Gastrocnemius medialis (tissue), 4 donors: Measurements from ENCODE around the gene MTERF4. TPM values are rescaled to one million over a fixed set of nuclear protein-coding genes. Genes with fewer than 3 reads are reported as not detected.
A peak's percentile ranks its signal among the peaks of the same experiment; 100 is the strongest.

Source experiments
- ATAC-seq, 2 donors: fragments of 150-250 bp; one replicate each; pipeline ENCODE4 v1.9.1; 2016
- DNase-seq, 2 donors: peaks; one replicate each; pipeline ENCODE4 v3.0.0-alpha.2; 2019
- H3K27ac ChIP-seq, 4 donors: fragments of 200-600 bp; sonication (generic); 1 replicate in 1 of 4; 2 replicates in 3 of 4; pipeline ENCODE4 v1.5.1; 2016 to 2018; ENCODE audit warnings: mild to moderate bottlenecking in 2 of 4, moderate library complexity in 1 of 4
- H3K27me3 ChIP-seq, 3 donors: fragments of 200-600 bp; sonication (generic) in 2 of 3; 1 replicate in 1 of 3; 2 replicates in 2 of 3; pipeline versions ENCODE4 v1.5.1 to v1.6.0; 2016 to 2019; ENCODE audit warnings: mild to moderate bottlenecking in 1 of 3, moderate library complexity in 1 of 3
- H3K36me3 ChIP-seq, 2 donors: fragments of 200-600 bp; sonication (generic) in 1 of 2; one replicate each; pipeline ENCODE4 v1.5.1; 2017 to 2018
- H3K4me1 ChIP-seq, 2 donors: fragments of 200-600 bp; sonication (generic) in 1 of 2; one replicate each; pipeline ENCODE4 v1.5.1; 2016 to 2017; ENCODE audit warnings: mild to moderate bottlenecking in 2 of 2
- H3K4me3 ChIP-seq, 4 donors: fragments of 200-600 bp; sonication (generic) in 3 of 4; 1 replicate in 1 of 4; 2 replicates in 3 of 4; pipeline ENCODE4 v1.5.1; 2016 to 2019; ENCODE audit warnings: mild to moderate bottlenecking in 2 of 4
- H3K9me3 ChIP-seq, 3 donors: fragments of 200-600 bp; sonication (generic) in 2 of 3; 1 replicate in 1 of 3; 2 replicates in 2 of 3; pipeline ENCODE4 v1.5.1; 2016 to 2019
- CTCF ChIP-seq, 5 experiments: fragments of 450-650 bp in 3 of 5; fragments of 200-600 bp in 2 of 5; sonication (generic) in 2 of 5; IDR thresholded peaks in 4 of 5; conservative IDR thresholded peaks in 1 of 5; 1 replicate in 4 of 5; 2 replicates in 1 of 5; pipeline ENCODE4 v1.5.1; 2016 to 2019; ENCODE audit warnings: antibody characterized with exemption in 5 of 5, mild to moderate bottlenecking in 3 of 5, moderate library complexity in 3 of 5
- POLR2A ChIP-seq, 2 donors: fragments of 450-650 bp; IDR thresholded peaks; one replicate each; pipeline ENCODE4 v1.6.1; 2017; ENCODE audit warnings: antibody characterized with exemption in 2 of 2, mild to moderate bottlenecking in 2 of 2, moderate library complexity in 2 of 2
- in situ Hi-C, 4 donors: fragments of 200-750 bp; cut with MboI; loops; one replicate each; pipeline versions ENCODE4 v1.15.0 to v1.8.0; 2017; ENCODE audit warnings: low sequenced_read_pairs in 4 of 4
- intact Hi-C: fragments of 100-400 bp; cut with DNase I; formaldehyde crosslinking; loops from one replicate; pipeline ENCODE4 v1.15.1; 2023; ENCODE audit warnings: low total_unique reads
- total RNA-seq, 4 donors: library from RNA; depleted of rRNA; stranded (reverse); fragments of >200 nt; gene quantifications; one replicate each; pipeline versions ENCODE4 v1.1.0 to v1.2.3, GENCODE V29; 2016

The MTERF4 gene
- total RNA-seq, 4 donors from 2014 or later: 21.8 to 49.3 (median 37.0) TPM

GRCh38 chr2:241123816-241124536 is 21.9 kb upstream of the MTERF4 start:
- DNase-seq: peak in 1 of 2 donors; percentile 33
- H3K27ac ChIP-seq: no peak overlapping the region
- no peaks in the 10 kb centered on the region for H3K36me3 ChIP-seq
- H3K9me3 ChIP-seq: no peaks in the 10 kb centered on the region
- intact Hi-C loops (no loop called here), in situ Hi-C loops (no loop called here)
- no peak overlapping the region for H3K4me3 ChIP-seq
- TF ChIP-seq POLR2A (IDR thresholded peaks at IDR 0.05) (no peak), CTCF (IDR thresholded peaks at IDR 0.05 in 4 of 5, conservative IDR thresholded peaks at IDR 0.05 in 1 of 5) (no peak)
- ATAC-seq: peak in 1 of 2 donors; percentile 65
- no peaks in the 10 kb centered on the region for H3K4me1 ChIP-seq
- H3K27me3 ChIP-seq: no peaks in the 10 kb centered on the region

- ATAC-seq (no peak), DNase-seq (no peak)
- Histone ChIP-seq H3K4me3 (no peak overlapping the region), H3K36me3 (no peaks in the 10 kb centered on the region), H3K27ac (no peak overlapping the region), H3K9me3 (no peaks in the 10 kb centered on the region), H3K27me3 (no peaks in the 10 kb centered on the region), H3K4me1 (no peaks in the 10 kb centered on the region)
- in situ Hi-C loops: no loop called here
- intact Hi-C loops: no loop called here
- no peak for TF ChIP-seq CTCF (IDR thresholded peaks at IDR 0.05 in 4 of 5, conservative IDR thresholded peaks at IDR 0.05 in 1 of 5)
- TF ChIP-seq POLR2A (IDR thresholded peaks at IDR 0.05): no peak
These were observed 20.4 kb upstream of the MTERF4 start for GRCh38 chr2:241122376-241123002.

GRCh38 chr2:241121008-241121407 is 18.9 kb upstream of the MTERF4 start:
- Histone ChIP-seq H3K9me3 (no peaks in the 10 kb centered on the region), H3K27me3 (no peaks in the 10 kb centered on the region), H3K4me1 (no peaks in the 10 kb centered on the region), H3K4me3 (no peak overlapping the region), H3K27ac (no peak overlapping the region), H3K36me3 (no peaks in the 10 kb centered on the region)
- intact Hi-C loops (no loop called here), in situ Hi-C loops (no loop called here)
- ATAC-seq (no peak), DNase-seq (no peak)
- no peak for TF ChIP-seq CTCF (IDR thresholded peaks at IDR 0.05 in 4 of 5, conservative IDR thresholded peaks at IDR 0.05 in 1 of 5)
- TF ChIP-seq POLR2A (IDR thresholded peaks at IDR 0.05): no peak

- Histone ChIP-seq H3K36me3 (no peaks in the 10 kb centered on the region), H3K4me1 (no peaks in the 10 kb centered on the region), H3K27me3 (no peaks in the 10 kb centered on the region), H3K9me3 (no peaks in the 10 kb centered on the region), H3K27ac (no peak overlapping the region), H3K4me3 (no peak overlapping the region)
- DNase-seq: no peak
- intact Hi-C loops (no loop called here), in situ Hi-C loops (no loop called here)
- no peak for TF ChIP-seq CTCF (IDR thresholded peaks at IDR 0.05 in 4 of 5, conservative IDR thresholded peaks at IDR 0.05 in 1 of 5)
- no peak for TF ChIP-seq POLR2A (IDR thresholded peaks at IDR 0.05)
- ATAC-seq: no peak
These were observed 18.4 kb upstream of the MTERF4 start for GRCh38 chr2:241120440-241120839.
